Measurements from ENCODE around the gene TMEM238L.

TMEM238L gene

GRCh38 chr17:10821770-10822169, 17.9 kb upstream of the TMEM238L start:
- H3K27ac ChIP-seq (ENCODE audit: low read depth, low read length) = no peak overlapping the region
- H3F3A ChIP-seq (ENCODE audit: control insufficient read depth, insufficient read depth) = no peaks in the 10 kb centered on the region
- H3K36me3 ChIP-seq (ENCODE audit: control insufficient read depth, low read length) = no peaks in the 10 kb centered on the region
- 0 out of 2 replicates have a peak, but pooled peaks cover 2% of the 10 kb centered on the region for H3K27me3 ChIP-seq (ENCODE audit: control insufficient read depth, low read length)
- H3K4me1 ChIP-seq (ENCODE audit: control insufficient read depth, low read length) = no peaks in the 10 kb centered on the region
- no peaks in the 10 kb centered on the region for H3K9me2 ChIP-seq (replicated peaks; ENCODE audit: control insufficient read depth, low read length)
- TF ChIP-seq, protein P1, sequence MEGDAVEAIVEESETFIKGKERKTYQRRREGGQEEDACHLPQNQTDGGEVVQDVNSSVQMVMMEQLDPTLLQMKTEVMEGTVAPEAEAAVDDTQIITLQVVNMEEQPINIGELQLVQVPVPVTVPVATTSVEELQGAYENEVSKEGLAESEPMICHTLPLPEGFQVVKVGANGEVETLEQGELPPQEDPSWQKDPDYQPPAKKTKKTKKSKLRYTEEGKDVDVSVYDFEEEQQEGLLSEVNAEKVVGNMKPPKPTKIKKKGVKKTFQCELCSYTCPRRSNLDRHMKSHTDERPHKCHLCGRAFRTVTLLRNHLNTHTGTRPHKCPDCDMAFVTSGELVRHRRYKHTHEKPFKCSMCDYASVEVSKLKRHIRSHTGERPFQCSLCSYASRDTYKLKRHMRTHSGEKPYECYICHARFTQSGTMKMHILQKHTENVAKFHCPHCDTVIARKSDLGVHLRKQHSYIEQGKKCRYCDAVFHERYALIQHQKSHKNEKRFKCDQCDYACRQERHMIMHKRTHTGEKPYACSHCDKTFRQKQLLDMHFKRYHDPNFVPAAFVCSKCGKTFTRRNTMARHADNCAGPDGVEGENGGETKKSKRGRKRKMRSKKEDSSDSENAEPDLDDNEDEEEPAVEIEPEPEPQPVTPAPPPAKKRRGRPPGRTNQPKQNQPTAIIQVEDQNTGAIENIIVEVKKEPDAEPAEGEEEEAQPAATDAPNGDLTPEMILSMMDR (IDR thresholded peaks at IDR 0.05; ENCODE audit: low read depth, low read length, poor library complexity, severe bottlenecking) = no peak
- TF ChIP-seq EZH2phosphoT487 (IDR thresholded peaks at IDR 0.05; ENCODE audit: borderline replicate concordance, low read length) = no peak
- H3K9me3 ChIP-seq (ENCODE audit: control insufficient read depth, insufficient read depth, low read length) = no peaks in the 10 kb centered on the region
- H3K4me3 ChIP-seq (ENCODE audit: low read length) = no peak overlapping the region
- H4K20me1 ChIP-seq (ENCODE audit: control insufficient read depth, insufficient read depth, low read depth, low read length) = no peaks in the 10 kb centered on the region
- H3K4me2 ChIP-seq (ENCODE audit: low read length) = no peak overlapping the region
- H3K79me2 ChIP-seq (ENCODE audit: control insufficient read depth, low read length) = no peaks in the 10 kb centered on the region

DNA sequence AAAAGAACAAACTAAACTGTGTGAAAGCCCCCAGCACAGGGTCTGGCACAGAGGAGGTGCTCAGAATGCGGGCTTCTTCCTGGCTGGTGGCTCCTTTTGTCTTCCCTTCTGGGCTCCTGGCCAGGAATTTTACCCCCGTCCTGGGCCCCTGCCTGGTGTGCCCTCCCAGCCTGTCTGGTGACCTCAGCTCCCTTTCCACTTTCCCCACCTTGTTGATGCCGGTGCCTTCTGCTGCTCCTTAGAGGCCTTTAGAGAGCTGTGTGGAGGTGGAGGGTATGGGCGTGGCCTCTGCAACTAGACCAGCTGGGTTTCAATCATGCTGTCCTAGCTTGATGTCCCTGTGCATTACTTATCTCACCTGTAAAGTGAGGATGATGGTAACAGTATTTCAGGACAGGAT, 17.2 kb upstream of the TMEM238L start:
- no peak for TF ChIP-seq EZH2phosphoT487 (IDR thresholded peaks at IDR 0.05; ENCODE audit: borderline replicate concordance, low read length)
- TF ChIP-seq, protein P1 (IDR thresholded peaks at IDR 0.05; ENCODE audit: low read depth, low read length, poor library complexity, severe bottlenecking) = no peak
- Histone ChIP-seq H3K4me2 (ENCODE audit: low read length) (no peak overlapping the region), H3K9me2 (replicated peaks; ENCODE audit: control insufficient read depth, low read length) (no peaks in the 10 kb centered on the region), H3K36me3 (ENCODE audit: control insufficient read depth, low read length) (no peaks in the 10 kb centered on the region), H3K27me3 (ENCODE audit: control insufficient read depth, low read length) (0 out of 2 replicates have a peak, but pooled peaks cover 2% of the 10 kb centered on the region), H3K9me3 (ENCODE audit: control insufficient read depth, insufficient read depth, low read length) (no peaks in the 10 kb centered on the region), H3K4me1 (ENCODE audit: control insufficient read depth, low read length) (no peaks in the 10 kb centered on the region), H3K79me2 (ENCODE audit: control insufficient read depth, low read length) (no peaks in the 10 kb centered on the region), H3K4me3 (ENCODE audit: low read length) (no peak overlapping the region), H4K20me1 (ENCODE audit: control insufficient read depth, insufficient read depth, low read depth, low read length) (no peaks in the 10 kb centered on the region), H3F3A (ENCODE audit: control insufficient read depth, insufficient read depth) (no peaks in the 10 kb centered on the region), H3K27ac (ENCODE audit: low read depth, low read length) (no peak overlapping the region)

- Histone ChIP-seq H3F3A (ENCODE audit: control insufficient read depth, insufficient read depth) (no peaks in the 10 kb centered on the region), H3K4me3 (ENCODE audit: low read length) (no peak overlapping the region), H3K27ac (ENCODE audit: low read depth, low read length) (no peak overlapping the region)
These were observed 11.4 kb upstream of the TMEM238L start for GRCh38 chr17:10815319-10815718.

More at GRCh38 chr17:10815319-10815718, 11.4 kb upstream of the TMEM238L start:
- H3K36me3 ChIP-seq (ENCODE audit: control insufficient read depth, low read length) = no peaks in the 10 kb centered on the region
- H3K79me2 ChIP-seq (ENCODE audit: control insufficient read depth, low read length) = no peaks in the 10 kb centered on the region
- H3K27me3 ChIP-seq (ENCODE audit: control insufficient read depth, low read length) = 0 out of 2 replicates have a peak, but pooled peaks cover 2% of the 10 kb centered on the region
- no peak for TF ChIP-seq EZH2phosphoT487 (IDR thresholded peaks at IDR 0.05; ENCODE audit: borderline replicate concordance, low read length)
- TF ChIP-seq, protein P1 (IDR thresholded peaks at IDR 0.05; ENCODE audit: low read depth, low read length, poor library complexity, severe bottlenecking) = no peak
- no peaks in the 10 kb centered on the region for H4K20me1 ChIP-seq (ENCODE audit: control insufficient read depth, insufficient read depth, low read depth, low read length)
- H3K9me2 ChIP-seq (replicated peaks; ENCODE audit: control insufficient read depth, low read length) = no peaks in the 10 kb centered on the region
- no peak overlapping the region for H3K4me2 ChIP-seq (ENCODE audit: low read length)
- H3K9me3 ChIP-seq (ENCODE audit: control insufficient read depth, insufficient read depth, low read length) = no peaks in the 10 kb centered on the region
- H3K4me1 ChIP-seq (ENCODE audit: control insufficient read depth, low read length) = no peaks in the 10 kb centered on the region

Measured in DOHH2 (cell line).